Ecto neural progenitor cell (in vitro differentiated cells): ENCODE data around the gene HNRNPM.
"Not testable (repeated sequence)": the region's sequence is repeated elsewhere in the genome, so short reads cannot be mapped to it uniquely, and the experiment has no call there.

ENCODE experiments used
- DNase-seq: peaks from one replicate; pipeline ENCODE4 v3.0.0-alpha.2; 2018; ENCODE audit warnings: low spot score

The HNRNPM gene

GRCh38 chr19:8444677-8445487 is at the start of gene HNRNPM:
Gene HNRNPM, plus strand, starts transcription at chr19:8444975. Its CDS starts 24 bp downstream, at chr19:8444999.
- DNase-seq = peak; percentile 100

- no peak for DNase-seq
These were observed 49.1 kb upstream of the HNRNPM start for GRCh38 chr19:8395621-8396082.

DNA sequence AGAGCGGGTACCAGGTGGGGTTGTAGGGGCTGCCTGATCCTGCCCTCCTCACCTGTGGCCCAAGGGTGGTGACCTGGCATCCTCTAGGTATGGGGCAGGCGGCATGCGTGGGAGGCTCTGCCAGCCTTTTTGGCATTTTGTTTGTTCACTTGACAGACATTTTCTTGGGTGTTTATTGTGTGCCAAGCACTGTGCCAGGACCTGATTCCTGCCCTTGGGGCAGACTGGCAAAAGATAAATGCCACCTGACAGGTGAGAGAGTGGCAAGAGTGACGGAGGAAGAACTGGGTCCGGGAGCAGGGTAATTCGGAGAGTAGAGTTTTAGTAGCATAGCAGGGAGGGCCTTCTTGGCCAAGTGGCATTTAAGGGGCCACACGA is 48.6 kb upstream of the HNRNPM start:
- no peak for DNase-seq

DNA sequence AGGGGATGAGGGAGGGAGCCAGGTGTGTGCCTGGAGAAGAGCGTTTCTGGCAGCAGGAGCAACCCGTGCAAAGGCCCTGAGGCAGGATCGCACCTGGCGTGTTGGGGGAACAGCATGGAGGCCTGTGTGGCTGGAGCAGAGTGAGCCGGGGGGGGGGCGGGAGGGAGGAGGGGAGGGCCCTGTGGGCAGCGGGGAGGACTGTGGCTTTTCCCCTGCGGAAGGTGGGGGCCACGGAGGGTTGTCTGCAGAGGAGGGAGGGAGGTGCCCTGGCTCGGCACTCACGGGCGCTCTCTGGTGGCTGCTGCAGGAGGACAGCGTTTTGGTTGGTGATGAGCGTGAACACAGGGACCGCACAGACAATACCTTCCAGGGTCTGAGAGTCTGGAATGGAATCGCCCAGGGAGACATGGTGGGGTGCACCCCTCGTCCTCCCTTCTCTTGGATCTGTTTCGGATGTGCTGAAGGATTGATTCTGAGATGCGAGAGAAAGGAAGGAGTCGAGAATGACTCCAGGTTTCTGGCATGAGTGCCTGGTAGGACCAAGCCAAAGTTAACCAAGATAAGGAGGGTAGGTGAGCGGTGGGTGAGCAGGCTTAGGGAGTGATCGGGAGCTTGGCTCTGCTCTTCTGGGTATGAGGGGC is 48.1 kb upstream of the HNRNPM start:
- peak; percentile 76 for DNase-seq

DNA sequence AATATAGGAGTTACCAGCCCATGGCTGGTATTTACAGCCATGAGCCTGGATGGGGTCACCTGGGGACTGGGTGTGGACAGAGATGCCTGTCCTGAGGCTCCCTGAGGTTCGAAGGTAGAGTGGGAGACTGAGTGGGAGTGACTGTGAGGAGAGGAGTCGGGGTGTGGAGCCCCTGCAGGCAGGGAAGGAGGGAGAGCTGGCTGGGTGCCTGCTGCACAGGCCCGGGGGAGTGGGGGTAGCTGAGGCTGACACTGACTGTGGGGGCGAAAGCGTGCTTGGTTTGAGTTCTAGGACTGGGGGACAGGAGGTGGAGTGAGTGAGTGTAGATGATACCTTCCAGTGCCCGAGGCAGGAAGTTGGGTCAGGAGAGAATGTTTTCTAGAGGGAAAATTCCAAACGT is 47.5 kb upstream of the HNRNPM start:
- DNase-seq = no peak

- no peak for DNase-seq
These were observed 46.9 kb upstream of the HNRNPM start for GRCh38 chr19:8397746-8398310.

GRCh38 chr19:8398311-8398771 is 46.4 kb upstream of the HNRNPM start:
- no peak for DNase-seq

DNA sequence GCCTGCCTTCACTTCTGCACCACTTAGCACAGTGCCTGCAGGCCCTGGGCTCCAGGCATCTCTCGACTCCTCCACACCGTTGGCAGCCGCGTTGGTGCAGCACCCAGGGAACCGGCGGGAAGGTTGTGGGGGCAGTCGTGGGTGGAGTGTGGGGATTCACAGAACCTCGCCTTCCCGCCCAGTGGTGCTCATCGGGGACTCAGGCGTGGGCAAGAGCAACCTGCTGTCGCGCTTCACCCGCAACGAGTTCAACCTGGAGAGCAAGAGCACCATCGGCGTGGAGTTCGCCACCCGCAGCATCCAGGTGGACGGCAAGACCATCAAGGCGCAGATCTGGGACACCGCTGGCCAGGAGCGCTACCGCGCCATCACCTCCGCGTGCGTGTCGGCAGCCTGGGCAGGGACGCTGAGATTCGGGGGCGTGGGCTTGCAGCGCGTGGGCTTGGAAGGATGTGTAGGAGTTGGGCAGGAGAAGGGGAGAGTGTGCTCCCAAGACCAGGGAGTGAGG is 45.0 kb upstream of the HNRNPM start:
- no peak for DNase-seq

GRCh38 chr19:8401981-8402411 is 42.8 kb upstream of the HNRNPM start:
- no peak for DNase-seq

- no peak for DNase-seq
These were observed 41.5 kb upstream of the HNRNPM start for GRCh38 chr19:8403098-8403819.

- no peak for DNase-seq
These were observed 41.0 kb upstream of the HNRNPM start for GRCh38 chr19:8403820-8404109.

DNA sequence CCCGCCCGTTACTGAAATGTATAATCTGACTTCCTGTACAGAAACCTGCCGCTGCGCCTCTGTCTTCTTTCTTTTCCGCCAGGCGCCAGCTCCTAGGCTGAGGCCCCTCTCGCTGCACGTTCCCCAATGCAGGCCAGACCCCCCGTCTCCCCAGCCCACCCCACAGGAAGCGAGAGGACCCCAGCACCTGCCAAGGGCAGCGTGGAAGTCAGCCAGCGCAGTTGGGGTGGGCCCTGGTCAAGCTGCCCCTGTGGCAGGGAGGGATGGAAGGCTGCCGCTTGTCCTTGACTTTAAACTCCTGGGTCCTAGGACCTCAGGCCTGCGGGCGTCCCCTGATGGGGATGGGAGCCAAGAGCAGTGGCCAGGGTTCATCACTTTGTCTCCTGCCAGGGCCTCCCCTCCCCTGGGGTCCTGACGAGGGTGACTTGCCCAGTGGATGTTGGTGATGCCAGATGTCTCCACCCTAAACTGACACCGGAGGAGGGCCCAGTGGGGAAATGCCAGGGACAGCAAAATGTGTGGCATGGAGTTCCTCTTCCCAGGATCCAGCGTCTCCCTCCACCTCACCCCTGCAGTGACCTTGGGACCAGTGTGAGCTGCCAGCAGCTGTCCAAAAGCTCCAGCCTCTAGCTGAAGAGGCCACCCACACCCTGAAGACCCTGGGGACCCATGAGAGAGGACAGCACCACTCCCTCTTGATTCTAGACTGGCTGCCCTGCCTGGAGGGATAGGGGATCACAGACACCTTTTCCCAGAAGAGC is 40.2 kb upstream of the HNRNPM start:
- DNase-seq = no peak

- not testable (repeated sequence) for DNase-seq
These were observed 34.1 kb upstream of the HNRNPM start for GRCh38 chr19:8410718-8411117.

DNA sequence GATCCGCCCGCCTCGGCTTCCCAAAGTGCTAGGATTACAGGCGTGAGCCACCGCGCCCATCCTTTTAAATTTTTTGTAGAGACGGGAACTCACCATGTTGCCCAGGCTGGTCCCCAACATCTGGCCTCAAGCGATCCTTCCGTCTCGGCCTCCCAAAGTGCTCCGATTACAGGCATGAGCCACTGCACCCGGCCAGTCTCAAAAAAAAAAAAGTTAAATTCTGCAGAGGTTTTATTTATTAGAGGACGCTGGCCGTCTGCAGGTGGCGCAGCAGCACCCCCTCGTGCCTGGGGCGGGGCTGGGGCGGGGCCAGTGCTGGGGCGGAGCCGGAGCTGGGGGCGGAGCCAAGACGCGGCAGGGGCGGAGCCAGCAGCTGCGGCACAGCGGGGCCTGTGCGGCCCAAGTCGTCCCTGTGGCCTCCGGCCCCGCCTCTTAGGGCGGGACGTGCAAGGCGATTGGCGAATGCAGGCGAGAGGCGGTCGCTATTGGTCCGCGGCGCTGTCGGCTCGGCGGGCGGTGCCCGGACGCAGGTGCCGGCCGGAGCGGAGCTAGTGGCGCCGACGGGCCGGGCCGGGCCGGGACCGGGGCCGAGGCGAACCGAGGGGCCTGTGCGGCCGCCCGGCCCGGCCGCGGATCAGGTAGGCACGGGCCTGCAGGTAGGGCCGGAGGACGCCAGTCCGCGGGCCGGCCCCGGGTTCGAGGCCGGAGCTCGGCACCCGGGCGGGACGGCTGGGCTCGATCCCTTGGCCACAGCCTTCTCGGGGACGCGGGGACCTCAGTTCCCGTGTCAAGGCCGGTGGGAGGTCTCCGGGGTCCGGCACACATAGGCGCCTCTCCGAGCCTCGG is 31.8 kb upstream of the HNRNPM start, which contains the start of gene MARCHF2:
TSS of gene MARCHF2 (plus strand) at position 523 of the 846 bp plus-strand sequence. CDS start 8,536 bp downstream, outside the sequence.
- peak; percentile 99 for DNase-seq

DNA sequence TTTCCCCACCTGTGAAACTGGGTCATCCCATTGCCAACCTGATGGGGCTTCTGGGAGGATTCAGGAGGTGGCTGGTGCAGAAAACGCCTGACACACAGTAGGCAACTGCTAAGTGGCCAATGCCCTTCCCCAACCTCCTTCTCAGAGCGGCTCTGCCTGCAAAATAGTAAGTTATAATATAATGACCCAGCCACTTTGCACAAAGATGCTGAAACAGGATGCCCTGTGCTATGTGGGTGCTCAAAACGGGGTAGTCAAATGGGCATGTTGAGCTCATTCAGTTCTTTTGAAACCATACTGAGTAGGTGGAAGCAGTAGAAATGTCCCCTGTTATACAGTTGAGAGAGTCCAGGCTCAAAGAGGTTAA is 31.2 kb upstream of the HNRNPM start:
- DNase-seq = no peak

- DNase-seq = no peak
These were observed 28.0 kb upstream of the HNRNPM start for GRCh38 chr19:8416796-8417195.

DNA sequence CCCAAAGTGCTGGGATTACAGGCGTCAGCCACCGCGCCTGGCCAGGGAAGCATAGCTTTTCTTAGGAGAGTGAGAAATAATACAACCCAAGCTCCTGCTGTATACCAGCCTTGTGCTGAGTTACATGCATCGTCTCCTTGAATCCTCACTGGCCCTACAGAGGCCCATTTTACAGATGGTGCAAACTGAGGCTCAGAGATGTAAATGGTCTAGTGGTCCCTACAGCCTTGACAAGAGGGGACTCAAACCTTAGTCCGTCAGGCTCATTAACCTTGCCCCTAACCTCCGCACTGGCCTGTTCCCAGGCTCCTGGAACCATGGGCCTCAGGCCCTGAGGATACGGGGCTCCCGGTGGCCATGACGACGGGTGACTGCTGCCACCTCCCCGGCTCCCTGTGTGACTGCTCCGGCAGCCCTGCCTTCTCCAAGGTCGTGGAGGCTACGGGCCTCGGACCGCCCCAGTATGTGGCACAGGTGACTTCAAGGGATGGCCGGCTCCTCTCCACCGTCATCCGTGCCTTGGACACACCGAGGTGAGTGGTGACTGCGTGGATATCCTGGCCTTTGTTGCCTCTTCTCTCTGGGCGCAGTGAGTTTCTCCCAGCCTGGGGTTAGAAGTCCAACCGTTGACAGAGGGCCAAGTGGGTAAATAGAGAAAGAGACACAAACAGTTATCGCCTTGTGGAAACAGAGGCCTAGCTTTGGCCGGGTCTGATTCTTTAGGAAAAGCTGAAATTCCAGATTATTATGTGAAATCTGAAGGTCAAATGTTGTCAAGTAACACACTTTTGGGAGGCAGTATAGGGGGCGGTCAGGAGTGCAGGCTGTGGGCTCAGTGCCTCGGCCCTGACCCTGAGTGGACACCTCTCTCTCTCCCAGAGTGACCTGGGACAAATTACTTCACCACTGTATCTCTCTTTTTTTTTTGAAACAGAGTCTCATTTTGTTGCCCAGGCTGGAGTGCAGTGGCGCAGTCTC is 23.0 kb upstream of the HNRNPM start:
- no peak for DNase-seq

DNA sequence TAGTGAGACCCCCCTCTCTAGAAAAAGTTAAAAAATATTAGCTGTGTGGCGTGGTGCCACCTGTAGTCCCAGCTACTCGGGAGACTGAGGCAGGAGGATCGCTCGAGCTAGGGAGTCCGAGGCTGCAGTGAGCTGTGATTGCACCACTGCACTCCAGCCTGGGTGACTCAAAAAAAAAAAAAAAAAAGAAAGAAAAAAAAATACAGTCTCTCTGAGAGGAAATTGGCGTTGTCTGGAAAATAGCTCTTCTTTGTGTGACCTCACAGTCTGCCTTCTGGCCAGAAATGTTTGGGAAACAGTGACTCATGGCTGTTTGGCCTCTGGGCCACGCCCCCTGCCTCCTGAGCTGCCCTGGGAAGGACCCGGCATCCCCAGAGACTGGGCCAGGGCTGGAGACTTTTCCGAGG is 21.0 kb upstream of the HNRNPM start:
- peak; percentile 58 for DNase-seq

DNA sequence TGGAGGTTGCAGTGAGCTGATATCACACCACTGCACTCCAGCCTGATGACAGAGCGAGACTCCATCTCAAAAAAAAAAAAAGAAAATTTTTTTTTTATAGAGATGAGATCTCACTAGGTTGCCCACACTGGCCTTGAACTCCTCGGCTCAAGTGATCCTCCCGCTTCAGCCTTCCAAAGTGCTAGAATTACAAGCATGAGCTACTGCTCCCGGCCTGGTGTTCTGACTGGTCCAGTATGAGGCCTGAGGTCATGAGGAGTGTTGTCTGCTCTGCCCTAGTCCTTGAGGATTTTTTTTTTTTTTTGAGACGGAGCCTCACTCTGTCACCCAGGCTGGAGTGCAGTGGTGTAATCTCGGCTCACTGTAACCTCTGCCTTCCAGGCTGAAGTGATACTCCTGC is 19.4 kb upstream of the HNRNPM start:
- DNase-seq = not testable (repeated sequence)
